C4-2B (cell line): ENCODE data around the gene RPSA.

ENCODE experiments used
- CTCF ChIP-seq: fragments of 450-650 bp; conservative IDR thresholded peaks from 2 replicates; pipeline ENCODE4 v1.5.1; 2017; ENCODE audit warnings: mild to moderate bottlenecking
- ZFX ChIP-seq: fragments of 450-650 bp; IDR thresholded peaks from 2 replicates; pipeline ENCODE4 v1.6.1; 2017

GRCh38 chr3:39448506-39449233 lies 42.1 kb downstream of the RPSA start:
- TF ChIP-seq CTCF, result no peak
- no peak for TF ChIP-seq ZFX
